ENCODE measurements around the gene ETFBKMT. TPM values are rescaled to one million over a fixed set of nuclear protein-coding genes. Genes with fewer than 3 reads are reported as not detected.

ETFBKMT gene
- total RNA-seq, 1 experiment from 2014 or later, result 1.5 TPM

GRCh38 chr12:31629756-31630732, 29.4 kb upstream of the ETFBKMT start:
- Histone ChIP-seq H2AFZ (ENCODE audit: low read length) (no peak overlapping the region), H3K9me3 (ENCODE audit: low read length) (no peaks in the 10 kb centered on the region), H3K4me2 (ENCODE audit: low read depth, low read length, poor library complexity, severe bottlenecking) (no peak overlapping the region), H3K36me3 (ENCODE audit: insufficient read depth, low read length) (no peaks in the 10 kb centered on the region), H3K79me2 (ENCODE audit: low read length) (no peaks in the 10 kb centered on the region), H3K4me3 (ENCODE audit: low read length) (no peak overlapping the region), H3K9ac (ENCODE audit: low read length) (no peak overlapping the region), H4K20me1 (ENCODE audit: insufficient read depth, low read depth, low read length) (no peaks in the 10 kb centered on the region), H3K27me3 (ENCODE audit: low read length) (no peaks in the 10 kb centered on the region), H3K9me2 (replicated peaks; ENCODE audit: insufficient read depth, low read length) (no peaks in the 10 kb centered on the region), H3K27ac (ENCODE audit: low read length) (no peak overlapping the region), H3K4me1 (ENCODE audit: low read length) (peaks cover 3% of the 10 kb centered on the region; the same call in 1 of the 2 replicates)
- no peak for DNase-seq

DNA sequence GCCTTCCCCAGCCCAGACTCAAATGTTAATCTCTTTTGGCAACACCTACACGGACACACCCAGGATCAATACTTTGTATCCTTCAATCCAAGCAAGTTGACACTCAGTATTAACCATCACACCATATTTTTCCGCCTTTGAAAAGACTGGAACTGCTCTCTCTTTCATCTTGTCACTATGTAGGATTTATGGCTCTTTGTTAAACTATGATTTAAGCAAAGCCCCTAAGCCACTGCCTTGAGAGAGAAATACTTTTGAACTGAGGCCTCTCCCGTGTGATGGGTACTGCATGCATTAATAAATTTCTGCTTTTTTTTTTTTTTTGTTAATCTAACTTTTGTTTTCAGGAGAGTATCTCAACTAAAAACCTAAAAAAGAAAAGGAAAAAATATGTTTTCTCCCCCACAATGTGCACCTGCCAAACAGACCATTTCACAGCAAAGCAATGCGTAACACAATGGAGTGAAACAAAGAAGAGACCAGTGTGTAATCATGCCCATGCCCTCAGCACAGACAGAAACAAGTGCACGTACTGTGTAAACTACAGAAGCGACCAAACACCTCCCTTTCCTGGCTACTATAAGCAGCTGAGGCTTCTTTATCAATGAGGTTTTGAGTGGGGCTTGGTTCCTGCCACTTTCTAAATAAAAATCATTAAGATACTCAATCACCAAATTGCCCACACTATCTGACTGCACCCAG, 28.3 kb upstream of the ETFBKMT start:
- Histone ChIP-seq H3K79me2 (ENCODE audit: low read length) (no peaks in the 10 kb centered on the region), H3K9me2 (replicated peaks; ENCODE audit: insufficient read depth, low read length) (no peaks in the 10 kb centered on the region), H3K4me2 (ENCODE audit: low read depth, low read length, poor library complexity, severe bottlenecking) (no peak overlapping the region), H3K9ac (ENCODE audit: low read length) (no peak overlapping the region), H4K20me1 (ENCODE audit: insufficient read depth, low read depth, low read length) (no peaks in the 10 kb centered on the region), H3K9me3 (ENCODE audit: low read length) (no peaks in the 10 kb centered on the region), H3K36me3 (ENCODE audit: insufficient read depth, low read length) (no peaks in the 10 kb centered on the region), H3K4me1 (ENCODE audit: low read length) (peaks cover 9% of the 10 kb centered on the region), H2AFZ (ENCODE audit: low read length) (no peak overlapping the region), H3K27ac (ENCODE audit: low read length) (no peak overlapping the region), H3K27me3 (ENCODE audit: low read length) (no peaks in the 10 kb centered on the region), H3K4me3 (ENCODE audit: low read length) (no peak overlapping the region)
- no peak for DNase-seq

GRCh38 chr12:31631809-31632208, 27.7 kb upstream of the ETFBKMT start:
- Histone ChIP-seq H3K9ac (ENCODE audit: low read length) (no peak overlapping the region), H2AFZ (ENCODE audit: low read length) (no peak overlapping the region), H3K27ac (ENCODE audit: low read length) (no peak overlapping the region), H3K79me2 (ENCODE audit: low read length) (no peaks in the 10 kb centered on the region), H3K4me2 (ENCODE audit: low read depth, low read length, poor library complexity, severe bottlenecking) (no peak overlapping the region), H3K36me3 (ENCODE audit: insufficient read depth, low read length) (no peaks in the 10 kb centered on the region), H4K20me1 (ENCODE audit: insufficient read depth, low read depth, low read length) (no peaks in the 10 kb centered on the region), H3K4me1 (ENCODE audit: low read length) (peaks cover 15% of the 10 kb centered on the region), H3K9me2 (replicated peaks; ENCODE audit: insufficient read depth, low read length) (no peaks in the 10 kb centered on the region), H3K4me3 (ENCODE audit: low read length) (no peak overlapping the region), H3K27me3 (ENCODE audit: low read length) (no peaks in the 10 kb centered on the region), H3K9me3 (ENCODE audit: low read length) (no peaks in the 10 kb centered on the region)
- no peak for DNase-seq

DNA sequence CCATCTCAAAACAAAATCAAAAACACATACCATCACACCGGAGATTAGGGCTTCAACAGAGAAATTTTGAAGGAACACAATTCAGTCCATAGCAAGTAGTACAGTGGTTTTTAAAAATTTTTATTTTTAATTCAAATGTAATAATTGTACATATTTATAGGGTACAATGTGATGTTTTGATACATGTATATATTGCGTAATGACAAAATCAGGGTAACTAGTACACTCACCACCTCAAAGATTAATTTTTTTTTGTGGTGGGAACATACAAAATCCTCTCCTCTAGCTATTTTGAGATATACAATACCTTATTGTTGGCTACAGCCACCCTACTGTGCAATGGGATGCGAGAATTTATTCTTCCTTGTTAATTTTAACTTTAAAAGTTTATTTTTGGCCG, 26.0 kb upstream of the ETFBKMT start:
- no peak for DNase-seq
- no peaks in the 10 kb centered on the region for H3K27me3 ChIP-seq (ENCODE audit: low read length)
- H3K79me2 ChIP-seq (ENCODE audit: low read length), result no peaks in the 10 kb centered on the region
- H3K9me2 ChIP-seq (replicated peaks; ENCODE audit: insufficient read depth, low read length), result no peaks in the 10 kb centered on the region
- no peak overlapping the region for H3K9ac ChIP-seq (ENCODE audit: low read length)
- H3K4me1 ChIP-seq (ENCODE audit: low read length), result peaks cover 23% of the 10 kb centered on the region
- H3K9me3 ChIP-seq (ENCODE audit: low read length), result no peaks in the 10 kb centered on the region
- no peak overlapping the region for H2AFZ ChIP-seq (ENCODE audit: low read length)
- H3K27ac ChIP-seq (ENCODE audit: low read length), result no peak overlapping the region
- H3K4me3 ChIP-seq (ENCODE audit: low read length), result no peak overlapping the region
- H3K4me2 ChIP-seq (ENCODE audit: low read depth, low read length, poor library complexity, severe bottlenecking), result no peak overlapping the region
- no peaks in the 10 kb centered on the region for H3K36me3 ChIP-seq (ENCODE audit: insufficient read depth, low read length)
- no peaks in the 10 kb centered on the region for H4K20me1 ChIP-seq (ENCODE audit: insufficient read depth, low read depth, low read length)

GRCh38 chr12:31634620-31635019, 24.9 kb upstream of the ETFBKMT start:
- Histone ChIP-seq H4K20me1 (ENCODE audit: insufficient read depth, low read depth, low read length) (no peaks in the 10 kb centered on the region), H3K36me3 (ENCODE audit: insufficient read depth, low read length) (no peaks in the 10 kb centered on the region), H3K4me3 (ENCODE audit: low read length) (no peak overlapping the region), H3K27ac (ENCODE audit: low read length) (no peak overlapping the region), H3K9me3 (ENCODE audit: low read length) (no peaks in the 10 kb centered on the region), H3K9me2 (replicated peaks; ENCODE audit: insufficient read depth, low read length) (no peaks in the 10 kb centered on the region), H2AFZ (ENCODE audit: low read length) (no peak overlapping the region), H3K4me1 (ENCODE audit: low read length) (peaks cover 23% of the 10 kb centered on the region), H3K9ac (ENCODE audit: low read length) (no peak overlapping the region), H3K4me2 (ENCODE audit: low read depth, low read length, poor library complexity, severe bottlenecking) (no peak overlapping the region), H3K27me3 (ENCODE audit: low read length) (no peaks in the 10 kb centered on the region), H3K79me2 (ENCODE audit: low read length) (no peaks in the 10 kb centered on the region)
- no peak for DNase-seq

GRCh38 chr12:31641509-31642090, 17.9 kb upstream of the ETFBKMT start:
- no peak overlapping the region for H3K9ac ChIP-seq (ENCODE audit: low read length)
- no peak overlapping the region for H3K4me3 ChIP-seq (ENCODE audit: low read length)
- no peak overlapping the region for H3K27ac ChIP-seq (ENCODE audit: low read length)
- H3K9me2 ChIP-seq (replicated peaks; ENCODE audit: insufficient read depth, low read length), result no peaks in the 10 kb centered on the region
- no peaks in the 10 kb centered on the region for H3K36me3 ChIP-seq (ENCODE audit: insufficient read depth, low read length)
- no peaks in the 10 kb centered on the region for H3K79me2 ChIP-seq (ENCODE audit: low read length)
- no peaks in the 10 kb centered on the region for H4K20me1 ChIP-seq (ENCODE audit: insufficient read depth, low read depth, low read length)
- no peak overlapping the region for H2AFZ ChIP-seq (ENCODE audit: low read length)
- no peak overlapping the region for H3K4me2 ChIP-seq (ENCODE audit: low read depth, low read length, poor library complexity, severe bottlenecking)
- no peak for DNase-seq
- no peaks in the 10 kb centered on the region for H3K27me3 ChIP-seq (ENCODE audit: low read length)
- H3K4me1 ChIP-seq (ENCODE audit: low read length), result peaks cover 10% of the 10 kb centered on the region
- H3K9me3 ChIP-seq (ENCODE audit: low read length), result no peaks in the 10 kb centered on the region

DNA sequence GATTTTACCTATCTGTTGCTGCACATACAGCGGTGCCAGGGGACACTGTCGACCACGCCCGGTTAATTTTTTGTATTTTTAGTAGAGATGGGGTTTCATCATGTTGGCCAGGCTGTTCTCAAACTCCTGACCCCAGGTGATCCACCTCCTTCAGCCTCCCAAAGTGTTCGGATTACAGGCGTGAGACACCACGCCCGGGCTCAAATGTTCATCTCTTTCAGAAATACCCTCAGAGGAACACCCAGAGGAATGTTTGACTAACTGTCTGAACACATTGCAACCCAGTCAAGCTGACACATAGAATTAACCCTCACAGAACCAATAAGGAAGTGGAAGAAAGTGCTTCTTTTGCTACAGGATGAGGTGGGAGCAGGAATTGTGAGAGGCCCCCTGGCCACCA, 15.0 kb upstream of the ETFBKMT start:
- Histone ChIP-seq H3K9ac (ENCODE audit: low read length) (no peak overlapping the region), H2AFZ (ENCODE audit: low read length) (no peak overlapping the region), H3K9me3 (ENCODE audit: low read length) (no peaks in the 10 kb centered on the region), H3K4me1 (ENCODE audit: low read length) (no peaks in the 10 kb centered on the region), H3K4me3 (ENCODE audit: low read length) (no peak overlapping the region), H3K4me2 (ENCODE audit: low read depth, low read length, poor library complexity, severe bottlenecking) (no peak overlapping the region), H3K27me3 (ENCODE audit: low read length) (no peaks in the 10 kb centered on the region), H3K79me2 (ENCODE audit: low read length) (no peaks in the 10 kb centered on the region), H3K27ac (ENCODE audit: low read length) (no peak overlapping the region), H3K9me2 (replicated peaks; ENCODE audit: insufficient read depth, low read length) (no peaks in the 10 kb centered on the region), H4K20me1 (ENCODE audit: insufficient read depth, low read depth, low read length) (no peaks in the 10 kb centered on the region), H3K36me3 (ENCODE audit: insufficient read depth, low read length) (no peaks in the 10 kb centered on the region)
- DNase-seq, result no peak

GRCh38 chr12:31645924-31646323, 13.6 kb upstream of the ETFBKMT start:
- no peaks in the 10 kb centered on the region for H3K27me3 ChIP-seq (ENCODE audit: low read length)
- no peak for DNase-seq
- no peaks in the 10 kb centered on the region for H4K20me1 ChIP-seq (ENCODE audit: insufficient read depth, low read depth, low read length)
- no peaks in the 10 kb centered on the region for H3K36me3 ChIP-seq (ENCODE audit: insufficient read depth, low read length)
- H3K27ac ChIP-seq (ENCODE audit: low read length), result no peak overlapping the region
- H3K4me1 ChIP-seq (ENCODE audit: low read length), result no peaks in the 10 kb centered on the region
- H3K9me3 ChIP-seq (ENCODE audit: low read length), result no peaks in the 10 kb centered on the region
- H3K4me2 ChIP-seq (ENCODE audit: low read depth, low read length, poor library complexity, severe bottlenecking), result no peak overlapping the region
- H2AFZ ChIP-seq (ENCODE audit: low read length), result no peak overlapping the region
- H3K9ac ChIP-seq (ENCODE audit: low read length), result no peak overlapping the region
- no peaks in the 10 kb centered on the region for H3K9me2 ChIP-seq (replicated peaks; ENCODE audit: insufficient read depth, low read length)
- H3K4me3 ChIP-seq (ENCODE audit: low read length), result no peak overlapping the region
- H3K79me2 ChIP-seq (ENCODE audit: low read length), result no peaks in the 10 kb centered on the region

Data from Karpas-422 (cell line).